ENCODE measurements around the gene ALX3. TPM values are rescaled to one million over a fixed set of nuclear protein-coding genes. Genes with fewer than 3 reads are reported as not detected.
A peak's percentile ranks its signal among the peaks of the same experiment; 100 is the strongest.

Gene ALX3
- total and polyA plus RNA-seq, 12 donors, result 0.04 TPM; not detected in 11

DNA sequence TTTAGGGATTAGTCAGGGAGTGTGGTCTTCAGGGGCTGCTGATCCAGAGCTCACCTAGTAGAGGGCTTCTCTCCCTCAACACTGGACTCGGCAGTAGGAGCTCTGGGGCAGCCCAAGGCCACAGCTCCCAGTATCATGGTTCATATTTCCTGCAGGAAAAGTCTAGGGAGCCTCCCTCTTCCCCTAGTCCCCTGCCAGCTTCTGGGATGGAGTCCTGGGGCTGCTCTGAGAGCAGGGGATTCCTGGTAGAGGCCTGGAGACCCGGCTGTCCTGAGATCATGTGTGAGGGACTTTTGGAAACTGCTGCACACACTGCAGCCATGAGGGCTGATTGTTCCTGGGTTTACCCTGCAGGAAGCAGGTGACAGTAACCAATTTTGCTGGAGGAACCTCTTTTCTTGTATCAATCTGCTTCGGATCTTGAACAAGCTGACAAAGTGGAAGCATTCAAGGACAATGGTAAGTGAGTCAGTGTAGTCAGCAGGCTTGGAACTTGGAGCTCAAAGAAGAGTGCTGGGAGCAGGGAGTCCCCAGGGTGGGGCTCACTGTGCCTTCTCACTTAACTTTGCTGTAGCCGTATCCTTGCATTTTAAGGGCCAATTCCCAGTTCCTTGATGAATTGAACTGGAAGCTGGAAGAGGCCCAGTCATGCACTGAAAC lies 19.7 kb downstream of the ALX3 start:
- peak in 7 of 8 donors; percentile 28 to 61 (median 46) for ATAC-seq
- no peaks in the 10 kb centered on the region for H3K9me3 ChIP-seq
- no peak for TF ChIP-seq CTCF (IDR thresholded peaks at IDR 0.05)
- no peak overlapping the region for H3K4me3 ChIP-seq
- peaks cover 0 to 50% (median 19%) of the 10 kb centered on the region in 9 donors for H3K4me1 ChIP-seq
- H3K27me3 ChIP-seq, result no peaks in the 10 kb centered on the region
- WGBS, 2 donors, result 47 to 71% methylated on average over 4 of the region's 4 CpGs
- peaks cover 0 to 100% (median 82%) of the 10 kb centered on the region in 9 donors for H3K36me3 ChIP-seq
- peak overlapping the region in 8 of 10 donors; percentile 22 to 75 (median 46) for H3K27ac ChIP-seq
- no peak for DNase-seq
- intact Hi-C loops (cut with DNase I), result loop anchor here in 6 of 10 donors (5.0 to 10.0 kb wide), 4 partner anchors 52 to 134 kb away; partner anchors contain the start of gene UBL4B (in 1 of the 6)

DNA sequence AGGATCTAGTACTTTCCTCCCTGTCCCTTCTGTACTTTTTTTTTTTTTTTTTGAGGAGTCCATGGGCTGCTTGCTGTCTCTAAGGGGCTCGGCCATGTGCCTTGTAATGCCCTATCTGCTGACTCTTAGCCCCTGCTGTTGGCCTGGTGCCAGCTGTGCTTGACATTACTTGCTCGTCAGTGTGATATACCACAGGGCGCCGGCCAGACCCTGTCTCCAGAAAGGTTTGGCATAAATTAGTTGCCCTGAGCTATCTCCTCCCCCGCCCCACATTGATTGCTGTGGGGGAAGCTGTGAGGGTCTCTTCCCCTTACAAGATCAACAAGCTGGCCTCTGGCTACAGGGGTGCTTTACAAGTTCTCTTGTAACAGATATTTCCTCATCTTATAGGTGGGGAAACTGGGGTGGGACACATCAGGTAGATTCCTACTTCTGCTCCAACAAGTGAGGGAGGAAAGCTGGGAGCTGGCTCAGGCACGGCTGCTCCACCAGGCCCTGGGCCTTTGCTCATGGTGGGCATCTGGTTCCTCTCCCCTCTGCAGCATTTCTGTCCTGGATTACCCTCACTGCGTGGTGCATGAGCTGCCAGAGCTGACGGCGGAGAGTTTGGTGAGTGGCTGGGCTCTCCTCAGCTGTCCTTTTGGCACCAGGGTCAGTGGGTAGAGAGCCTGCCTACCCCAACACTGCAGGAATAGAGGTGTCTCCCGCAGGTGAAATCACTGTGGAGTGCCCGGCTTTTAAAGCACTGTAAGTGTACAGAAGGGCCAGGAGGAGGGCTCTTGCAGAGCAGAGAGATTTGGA lies 20.5 kb downstream of the ALX3 start:
- no peak for TF ChIP-seq CTCF (IDR thresholded peaks at IDR 0.05)
- Histone ChIP-seq H3K36me3 (peaks cover 0 to 100% (median 82%) of the 10 kb centered on the region in 9 donors), H3K27me3 (no peaks in the 10 kb centered on the region), H3K4me3 (no peak overlapping the region), H3K4me1 (peaks cover 0 to 50% (median 19%) of the 10 kb centered on the region in 9 donors), H3K27ac (peak overlapping the region in 6 of 10 donors; percentile 43 to 75 (median 48)), H3K9me3 (no peaks in the 10 kb centered on the region)
- ATAC-seq (peak in 1 of 8 donors; percentile 5), DNase-seq (no peak)
- intact Hi-C loops (cut with DNase I), result loop anchor here in 6 of 10 donors (5.0 to 10.0 kb wide), 4 partner anchors 52 to 135 kb away; partner anchors contain the start of gene UBL4B (in 1 of the 6)
- WGBS, 2 donors, result 69 to 78% methylated on average over 11 of the region's 11 CpGs

GRCh38 chr1:110048923-110049601 lies 21.4 kb downstream of the ALX3 start:
- DNase-seq (no peak), ATAC-seq (peak in 1 of 8 donors; percentile 9)
- WGBS, 2 donors, result 76 to 86% methylated on average over 9 of the region's 9 CpGs
- intact Hi-C loops (cut with DNase I), result no loop called here
- TF ChIP-seq CTCF (IDR thresholded peaks at IDR 0.05), result no peak
- no peak overlapping the region for H3K27ac ChIP-seq
- peaks cover 0 to 45% (median 19%) of the 10 kb centered on the region in 9 donors for H3K4me1 ChIP-seq
- no peaks in the 10 kb centered on the region for H3K9me3 ChIP-seq
- H3K36me3 ChIP-seq, result peaks cover 0 to 100% (median 81%) of the 10 kb centered on the region in 9 donors
- H3K4me3 ChIP-seq, result no peak overlapping the region
- H3K27me3 ChIP-seq, result no peaks in the 10 kb centered on the region

DNA sequence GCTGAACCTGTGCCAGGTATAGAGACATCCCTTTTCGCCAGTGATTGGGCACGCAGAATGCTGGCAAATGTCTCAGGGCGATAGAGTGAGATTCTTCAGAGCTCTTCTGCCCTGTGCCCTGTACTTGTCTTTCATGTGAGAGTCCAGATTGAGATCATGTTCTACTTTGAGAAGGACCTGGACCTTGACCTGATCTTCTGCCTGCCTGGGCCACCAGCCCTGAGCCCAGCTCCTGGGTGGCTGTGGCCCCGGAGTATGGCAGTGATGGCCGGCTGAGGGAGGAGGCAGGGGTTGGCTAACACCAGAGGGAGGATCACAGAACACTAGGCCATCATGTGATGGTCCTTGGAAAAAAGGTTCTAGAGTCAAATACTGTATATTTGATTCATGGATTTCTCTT lies 22.2 kb downstream of the ALX3 start:
- intact Hi-C loops (cut with DNase I), result no loop called here
- WGBS, 2 donors, result 90 to 92% methylated on average over 5 of the region's 5 CpGs
- TF ChIP-seq CTCF (IDR thresholded peaks at IDR 0.05), result no peak
- H3K4me1 ChIP-seq, result peaks cover 0 to 37% (median 19%) of the 10 kb centered on the region in 9 donors
- no peak for ATAC-seq
- no peak overlapping the region for H3K27ac ChIP-seq
- DNase-seq, result no peak
- H3K4me3 ChIP-seq, result no peak overlapping the region
- no peaks in the 10 kb centered on the region for H3K9me3 ChIP-seq
- peaks cover 0 to 100% (median 83%) of the 10 kb centered on the region in 9 donors for H3K36me3 ChIP-seq
- no peaks in the 10 kb centered on the region for H3K27me3 ChIP-seq

All from heart right ventricle (tissue), 16 donors.